ENCODE measurements around the gene VAPA.

The VAPA gene

DNA sequence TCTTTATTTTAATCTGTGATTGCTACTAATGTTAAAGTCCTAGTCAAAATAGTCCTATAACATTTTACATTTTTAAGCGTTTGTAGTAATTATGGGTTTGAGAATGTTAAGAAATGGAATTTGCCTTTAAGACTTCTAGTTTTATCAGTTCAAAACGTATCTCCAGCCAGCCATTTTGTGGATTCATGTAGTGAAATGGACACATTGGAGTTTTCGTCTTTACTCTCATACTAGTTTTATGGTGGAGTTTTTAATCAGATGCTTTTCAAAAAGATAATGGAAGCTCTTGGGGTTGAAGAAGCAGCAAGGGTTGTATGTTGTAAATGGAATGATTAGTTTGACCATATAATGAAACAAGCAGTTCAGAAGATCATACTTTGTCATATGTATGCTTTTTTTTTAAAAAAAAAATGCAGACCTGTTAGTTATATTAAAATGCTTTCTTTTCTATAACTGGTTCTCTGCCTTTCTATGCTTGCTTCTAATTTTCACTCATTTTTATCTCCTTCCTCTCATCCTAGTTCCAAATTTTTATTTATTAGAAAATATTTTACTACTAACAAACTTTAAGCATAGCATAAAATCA lies 16.6 kb downstream of the VAPA start:
- no peak overlapping the region for H3K27ac ChIP-seq
- no peak for DNase-seq (ENCODE audit: low read depth, low spot score)

- H3K27ac ChIP-seq: no peak overlapping the region
- DNase-seq (ENCODE audit: low read depth, low spot score): no peak
Measured at GRCh38 chr18:9931146-9931545, 17.3 kb downstream of the VAPA start.

DNA sequence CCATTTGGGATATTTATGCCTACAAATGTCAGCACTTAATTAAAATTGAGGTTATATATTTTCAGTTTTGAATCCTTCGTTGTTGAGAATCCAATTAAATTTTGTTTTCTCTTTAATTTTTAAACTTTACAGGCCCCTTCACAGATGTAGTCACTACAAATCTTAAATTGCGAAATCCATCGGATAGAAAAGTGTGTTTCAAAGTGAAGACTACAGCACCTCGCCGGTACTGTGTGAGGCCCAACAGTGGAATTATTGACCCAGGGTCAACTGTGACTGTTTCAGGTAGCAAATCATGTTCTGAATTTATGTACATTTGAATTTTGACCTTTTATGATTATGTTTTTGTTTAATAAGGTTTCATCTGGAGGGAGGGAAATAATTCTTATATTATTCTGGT lies 17.9 kb downstream of the VAPA start:
- H3K27ac ChIP-seq: no peak overlapping the region
- no peak for DNase-seq (ENCODE audit: low read depth, low spot score)

- no peak for DNase-seq (ENCODE audit: low read depth, low spot score)
Measured at GRCh38 chr18:9933865-9934264, 20.0 kb downstream of the VAPA start.

DNA sequence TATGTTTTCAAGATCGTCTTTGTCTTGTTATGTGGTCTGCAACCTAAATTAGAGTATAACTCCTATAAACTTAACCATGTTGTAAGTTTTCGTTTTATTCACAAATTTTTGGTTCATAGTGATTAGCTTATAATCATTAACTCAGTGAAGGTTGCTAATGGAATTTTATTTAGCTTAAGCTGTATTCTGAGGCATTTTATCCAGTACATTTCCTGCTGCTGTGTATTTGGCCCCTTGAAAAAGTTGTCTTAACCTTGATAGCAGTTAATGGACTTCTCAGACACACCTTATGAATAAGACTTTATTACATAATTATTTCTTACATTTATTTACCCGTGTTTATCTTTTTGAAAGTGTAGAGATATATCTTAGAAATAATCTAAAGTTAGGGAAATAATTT lies 20.5 kb downstream of the VAPA start:
- no peak overlapping the region for H3K27ac ChIP-seq
- DNase-seq (ENCODE audit: low read depth, low spot score): no peak

More at GRCh38 chr18:9933865-9934264, 20.0 kb downstream of the VAPA start:
- peak overlapping the region; percentile 45 for H3K27ac ChIP-seq

DNA sequence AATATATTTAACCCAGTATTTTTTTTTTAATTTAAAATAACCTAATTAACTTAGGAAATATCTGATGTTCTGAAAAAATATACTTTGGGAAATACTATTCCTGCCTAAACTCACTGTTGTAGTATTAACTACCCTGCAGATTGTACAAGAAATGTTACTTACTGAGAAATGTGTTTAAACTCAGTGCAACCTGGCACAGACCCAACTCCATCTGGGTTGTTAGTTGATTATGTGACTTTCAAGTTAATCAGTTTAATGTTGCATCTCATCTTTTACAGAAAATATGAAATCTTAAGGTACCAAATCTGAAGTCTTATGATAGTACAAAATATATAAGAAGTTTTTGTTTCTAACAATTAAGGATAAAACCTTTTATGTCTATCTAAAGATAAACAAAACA lies 27.3 kb downstream of the VAPA start:
- H3K27ac ChIP-seq: no peak overlapping the region
- no peak for DNase-seq (ENCODE audit: low read depth, low spot score)

DNA sequence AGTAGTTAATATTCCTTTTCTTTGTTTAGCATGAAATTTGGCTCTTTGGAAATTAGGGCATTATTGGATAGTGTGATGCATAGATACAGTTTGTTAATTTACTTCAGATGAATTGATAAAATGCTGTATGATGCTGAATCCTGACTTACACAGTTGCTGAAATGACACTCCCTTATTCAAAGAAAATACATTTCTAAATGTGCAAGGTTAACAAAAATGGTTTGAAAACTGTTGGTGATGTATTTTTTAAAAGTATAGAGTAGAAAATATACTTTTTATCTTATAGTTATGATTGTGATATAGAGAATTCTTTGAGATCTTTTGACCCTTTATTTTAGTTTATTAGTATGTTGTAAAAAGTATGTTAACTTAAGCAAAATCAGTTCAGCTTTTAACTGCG lies 27.8 kb downstream of the VAPA start:
- no peak overlapping the region for H3K27ac ChIP-seq
- no peak for DNase-seq (ENCODE audit: low read depth, low spot score)

GRCh38 chr18:9943311-9943710 lies 29.5 kb downstream of the VAPA start:
- DNase-seq (ENCODE audit: low read depth, low spot score): no peak
- no peak overlapping the region for H3K27ac ChIP-seq

DNA sequence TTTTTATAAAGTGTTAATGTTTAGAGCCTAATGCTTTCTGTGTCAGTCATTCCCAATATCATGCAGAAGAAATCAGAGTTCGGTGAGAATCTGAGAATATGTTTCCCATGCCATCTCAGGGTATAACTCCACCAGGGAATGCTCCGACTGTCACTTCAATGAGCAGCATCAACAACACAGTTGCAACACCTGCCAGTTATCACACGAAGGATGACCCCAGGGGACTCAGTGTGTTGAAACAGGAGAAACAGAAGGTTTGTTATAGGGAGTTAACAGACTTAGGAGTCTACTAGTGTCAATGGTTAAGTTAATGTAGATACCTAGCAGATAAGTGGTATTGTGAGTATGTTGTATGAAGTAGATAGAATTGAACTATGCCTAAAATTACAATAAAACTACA lies 31.0 kb downstream of the VAPA start:
- no peak for DNase-seq (ENCODE audit: low read depth, low spot score)
- H3K27ac ChIP-seq: no peak overlapping the region

GRCh38 chr18:9946831-9947230 lies 33.0 kb downstream of the VAPA start:
- peak overlapping the region; percentile 39 for H3K27ac ChIP-seq
- DNase-seq (ENCODE audit: low read depth, low spot score): no peak

DNA sequence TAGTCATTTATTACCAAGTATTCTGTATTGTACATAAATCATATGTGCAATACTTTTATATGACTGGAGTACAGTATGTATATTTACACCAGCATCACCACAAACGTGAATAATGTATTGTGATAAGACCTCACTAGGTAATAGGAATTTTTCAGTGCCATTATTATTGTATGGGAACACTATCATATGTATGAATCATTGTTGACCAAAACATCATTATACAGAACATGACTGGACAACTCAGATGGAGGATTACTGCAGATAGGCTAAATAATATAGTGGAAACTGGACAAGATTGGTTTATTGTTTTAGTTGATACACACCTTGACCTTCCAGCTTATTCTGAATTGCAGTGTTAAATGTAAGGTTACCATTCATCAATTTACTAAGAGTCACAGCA lies 33.4 kb downstream of the VAPA start:
- H3K27ac ChIP-seq: peak overlapping the region; percentile 39
- no peak for DNase-seq (ENCODE audit: low read depth, low spot score)

DNA sequence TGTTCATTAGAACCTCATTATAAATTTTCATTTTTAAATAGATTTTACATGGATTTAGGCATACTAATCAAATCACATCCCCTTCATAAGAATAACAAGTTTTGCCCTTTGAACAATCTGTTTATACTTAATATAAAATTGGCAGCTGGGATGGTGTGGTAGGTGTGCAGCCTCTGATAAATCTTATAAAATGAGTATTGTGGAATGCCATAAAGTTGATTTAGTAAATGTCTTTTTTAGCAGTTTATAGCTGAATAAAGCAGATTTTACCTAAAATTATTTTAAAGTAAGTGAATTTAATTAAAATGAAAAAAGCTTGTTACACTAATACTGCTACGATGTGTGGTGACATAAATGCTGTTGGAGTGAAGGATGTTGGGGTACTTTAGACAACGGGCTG lies 35.5 kb downstream of the VAPA start:
- DNase-seq (ENCODE audit: low read depth, low spot score): no peak

GRCh38 chr18:9949861-9950260 lies 36.0 kb downstream of the VAPA start:
- no peak for DNase-seq (ENCODE audit: low read depth, low spot score)
- H3K27ac ChIP-seq: no peak overlapping the region

More for the DNA sequence above, 35.5 kb downstream of the VAPA start:
- no peak overlapping the region for H3K27ac ChIP-seq

GRCh38 chr18:9950289-9951016 lies 36.6 kb downstream of the VAPA start:
- no peak overlapping the region for H3K27ac ChIP-seq
- no peak for DNase-seq (ENCODE audit: low read depth, low spot score)

GRCh38 chr18:9951022-9951859 lies 37.4 kb downstream of the VAPA start:
- DNase-seq (ENCODE audit: low read depth, low spot score): no peak
- H3K27ac ChIP-seq: no peak overlapping the region

DNA sequence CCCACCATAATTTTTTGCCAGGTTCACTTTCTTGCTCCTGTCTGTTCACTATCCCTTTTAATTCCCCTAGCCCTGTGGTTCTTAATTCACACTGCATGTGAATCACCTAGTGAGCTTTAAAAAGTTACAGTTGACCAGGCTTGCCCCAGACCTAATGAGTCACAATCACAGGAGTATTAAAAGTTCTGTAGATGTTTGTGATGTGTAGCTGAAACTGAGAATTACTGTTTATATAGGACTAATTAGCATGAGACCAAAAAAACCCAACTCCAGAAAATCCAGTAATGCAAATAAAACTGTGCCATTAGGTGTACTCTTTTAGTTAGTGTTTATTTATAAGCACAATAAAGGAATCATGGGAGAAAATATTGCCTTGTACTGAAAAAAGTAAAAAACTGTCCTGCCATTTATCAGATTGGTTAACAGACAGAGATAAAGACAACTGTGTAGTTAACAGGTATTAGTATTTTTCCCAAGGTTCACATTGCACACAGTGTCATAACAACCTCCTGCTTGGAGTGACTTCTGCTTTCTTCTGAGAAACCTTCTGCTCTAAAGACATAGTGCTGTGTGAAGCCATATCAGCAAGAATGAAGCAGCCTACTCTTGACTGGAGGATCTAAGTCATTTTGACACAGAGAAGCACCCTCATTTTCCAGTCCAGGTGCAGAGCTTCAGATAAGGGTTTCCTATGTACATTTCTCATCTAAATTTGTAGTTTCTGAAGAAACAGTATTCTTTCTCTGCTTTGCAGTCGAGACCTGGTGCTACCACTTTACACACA lies 39.0 kb downstream of the VAPA start:
- DNase-seq (ENCODE audit: low read depth, low spot score): peak; percentile 61

DNA sequence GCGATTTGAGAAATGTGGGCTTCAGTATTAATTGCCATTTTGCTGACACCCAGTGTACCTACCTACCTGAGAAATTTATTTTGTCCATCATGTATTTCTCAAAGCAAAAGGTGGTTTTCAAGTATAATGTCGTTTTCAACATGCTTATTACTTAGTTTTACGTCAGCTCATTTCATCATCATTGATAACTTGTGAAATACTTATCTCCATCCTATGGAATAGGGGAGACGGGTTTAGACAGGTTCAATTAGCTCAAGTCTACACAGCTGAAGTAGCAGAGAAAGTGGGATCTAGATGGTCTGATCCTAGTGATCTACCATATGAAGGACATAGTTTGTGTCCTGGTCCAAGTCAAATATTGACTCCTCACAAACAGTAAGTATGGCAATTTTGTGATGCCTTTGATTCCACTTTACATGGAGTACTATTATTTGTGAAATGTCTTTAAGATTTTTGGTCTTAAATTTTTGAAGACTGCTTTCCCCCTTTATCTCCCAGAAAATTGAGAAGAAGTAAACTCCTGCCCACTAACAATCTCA lies 45.1 kb downstream of the VAPA start:
- no peak for DNase-seq (ENCODE audit: low read depth, low spot score)
- H3K27ac ChIP-seq: no peak overlapping the region

More for the DNA sequence above, 39.0 kb downstream of the VAPA start:
- H3K27ac ChIP-seq: no peak overlapping the region

GRCh38 chr18:9959564-9959963 lies 45.7 kb downstream of the VAPA start:
- H3K27ac ChIP-seq: no peak overlapping the region
- DNase-seq (ENCODE audit: low read depth, low spot score): no peak

DNA sequence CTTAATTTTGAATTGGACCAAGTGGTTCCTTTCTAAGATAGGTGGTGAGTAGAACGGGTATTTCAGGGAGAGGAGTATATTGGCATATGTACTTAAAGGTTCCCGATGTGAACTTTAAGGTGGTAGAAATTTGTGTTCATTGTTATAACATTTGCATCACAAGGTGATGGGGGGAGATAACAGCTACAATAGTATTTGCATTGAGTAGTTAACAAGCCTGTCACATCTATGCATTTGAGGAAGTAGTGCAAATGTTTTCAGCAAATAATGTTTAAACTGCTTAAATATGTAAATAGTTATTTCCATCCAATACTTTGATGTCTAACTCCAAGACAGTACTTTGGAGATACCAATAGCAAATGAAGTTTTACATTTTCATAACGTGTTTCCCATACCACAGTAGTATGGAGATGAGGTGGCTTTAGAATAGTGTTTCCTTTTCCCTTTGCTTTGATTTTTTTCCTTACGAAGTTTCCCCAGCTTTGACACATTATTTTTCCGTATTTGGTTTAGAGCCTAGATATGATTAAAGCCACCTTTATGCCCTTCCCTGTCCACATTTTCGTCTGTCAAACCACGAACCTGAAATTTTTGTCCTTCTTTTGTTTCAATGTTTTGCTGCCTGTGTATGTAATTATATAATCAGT lies 46.6 kb downstream of the VAPA start:
- DNase-seq (ENCODE audit: low read depth, low spot score): no peak
- no peak overlapping the region for H3K27ac ChIP-seq

DNA sequence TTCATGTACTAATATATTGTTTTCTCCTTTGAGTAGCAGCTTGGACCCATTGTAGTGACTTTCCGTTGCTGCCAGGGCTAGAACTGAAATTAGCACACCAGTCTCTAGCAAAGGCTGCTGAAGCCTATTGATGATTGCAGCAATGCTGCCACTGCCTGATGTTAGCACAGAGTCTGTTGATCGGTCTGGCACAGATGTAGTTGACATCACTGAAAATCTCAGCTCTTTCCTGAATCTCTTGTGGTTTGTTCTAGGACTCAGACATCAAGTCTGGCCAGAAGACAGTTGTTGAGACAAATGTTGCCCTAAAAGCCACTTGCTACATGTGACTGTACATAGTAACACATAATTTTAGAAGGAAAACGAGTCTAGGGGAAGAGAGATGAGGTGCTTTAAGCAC lies 47.2 kb downstream of the VAPA start:
- no peak for DNase-seq (ENCODE audit: low read depth, low spot score)

More for the DNA sequence above, 47.2 kb downstream of the VAPA start:
- no peak overlapping the region for H3K27ac ChIP-seq
